Mammary epithelial cell (primary cell): Measurements from ENCODE around the gene ACTL6A.

Source experiments
- CTCF ChIP-seq, 2 donors: IDR thresholded peaks in 1 of 2; conservative IDR thresholded peaks in 1 of 2; 2 replicates each; pipeline ENCODE4 v1.5.1; 2011 to 2012; ENCODE audit warnings: inconsistent platforms in 2 of 2, low read length in 2 of 2, mild to moderate bottlenecking in 2 of 2, control low read depth in 1 of 2, low read depth in 1 of 2; ENCODE audit not compliant: insufficient read depth in 1 of 2; ENCODE audit errors: extremely low read depth in 1 of 2
- EZH2 ChIP-seq: IDR thresholded peaks from 2 replicates; pipeline ENCODE4 v1.6.1; 2012; ENCODE audit warnings: low read length, inconsistent platforms, borderline replicate concordance

GRCh38 chr3:179551349-179552105 lies 11.2 kb upstream of the ACTL6A start:
- TF ChIP-seq CTCF (conservative IDR thresholded peaks at IDR 0.05 in 1 of 2, IDR thresholded peaks at IDR 0.05 in 1 of 2; ENCODE audit: extremely low read depth in 1 of 2, insufficient read depth in 1 of 2, low read depth in 1 of 2, low read length in 2 of 2) (no peak), EZH2 (no peak)
